Gastroesophageal sphincter (tissue), 4 donors: ENCODE results near the gene PRDM16. TPM values are rescaled to one million over a fixed set of nuclear protein-coding genes. Genes with fewer than 3 reads are reported as not detected.

Source experiments
- ATAC-seq: fragments of 150-250 bp; one replicate; pipeline ENCODE4 v1.9.1; 2016; ENCODE audit warnings: mild to moderate bottlenecking, moderate library complexity
- H3K27ac ChIP-seq, 4 donors: fragments of 200-600 bp; sonication (generic) in 3 of 4; 1 replicate in 3 of 4; 2 replicates in 1 of 4; pipeline ENCODE4 v1.5.1; 2016 to 2019
- H3K27me3 ChIP-seq: fragments of 200-600 bp; sonication (generic); one replicate; pipeline ENCODE4 v1.5.1; 2019
- H3K36me3 ChIP-seq, 2 donors: fragments of 200-600 bp; sonication (generic); one replicate each; pipeline ENCODE4 v1.5.1; 2019; ENCODE audit warnings: control low read depth in 1 of 2
- H3K4me1 ChIP-seq, 3 donors: fragments of 200-600 bp; sonication (generic); 1 replicate in 2 of 3; 2 replicates in 1 of 3; pipeline ENCODE4 v1.5.1; 2016 to 2019; ENCODE audit warnings: control low read depth in 2 of 3
- H3K4me3 ChIP-seq, 2 donors: fragments of 200-600 bp; sonication (generic); one replicate each; pipeline ENCODE4 v1.5.1; 2019; ENCODE audit warnings: mild to moderate bottlenecking in 1 of 2, moderate library complexity in 1 of 2
- H3K9me3 ChIP-seq, 3 donors: fragments of 200-600 bp; sonication (generic); one replicate each; pipeline ENCODE4 v1.5.1; 2017 to 2019; ENCODE audit warnings: control low read depth in 2 of 3
- CTCF ChIP-seq, 4 experiments: fragments of 200-600 bp in 2 of 4; fragments of 450-650 bp in 2 of 4; sonication (generic) in 1 of 4; IDR thresholded peaks; one replicate each; pipeline ENCODE4 v1.5.1; 2017 to 2019; ENCODE audit warnings: antibody characterized with exemption in 4 of 4, mild to moderate bottlenecking in 2 of 4, moderate library complexity in 2 of 4
- EP300 ChIP-seq: sonication (generic); formaldehyde crosslinking; IDR thresholded peaks from one replicate; pipeline ENCODE4 v1.6.1; 2017; ENCODE audit warnings: antibody characterized with exemption, mild to moderate bottlenecking
- POLR2A ChIP-seq, 2 donors: fragments of 450-650 bp; IDR thresholded peaks; one replicate each; pipeline ENCODE4 v1.6.1; 2017; ENCODE audit warnings: antibody characterized with exemption in 2 of 2, mild to moderate bottlenecking in 2 of 2, moderate library complexity in 1 of 2
- POLR2AphosphoS5 ChIP-seq: sonication (generic); formaldehyde crosslinking; IDR thresholded peaks from one replicate; pipeline ENCODE4 v1.6.1; 2017; ENCODE audit warnings: antibody characterized with exemption
- WGBS, 2 donors: methylation state at CpG; one replicate each; pipeline ENCODE4 v1.1.5; 2018; ENCODE audit warnings: low coverage in 1 of 2; 5-methylcytosine and 5-hydroxymethylcytosine counted together
- total RNA-seq, 4 donors: library from RNA; depleted of rRNA; stranded (reverse); fragments of >200 nt; gene quantifications; one replicate each; pipeline ENCODE4 v1.1.0, GENCODE V29; 2016

PRDM16 gene
- total RNA-seq, 4 donors from 2014 or later, result 1.1 to 3.4 (median 1.6) TPM

GRCh38 chr1:3477241-3477995 is 408.4 kb downstream of the PRDM16 start:
- ATAC-seq, result no peak
- H3K9me3 ChIP-seq, result no peaks in the 10 kb centered on the region
- TF ChIP-seq POLR2AphosphoS5, result no peak
- no peak for TF ChIP-seq POLR2A (IDR thresholded peaks at IDR 0.05)
- TF ChIP-seq CTCF (IDR thresholded peaks at IDR 0.05), result no peak
- no peak for TF ChIP-seq EP300
- no peaks in the 10 kb centered on the region for H3K36me3 ChIP-seq
- WGBS, 2 donors, result 68% methylated on average over 5 of the region's 28 CpGs; no CpG with 5 or more reads in 1 of the 2 donors
- peaks cover 54% of the 10 kb centered on the region for H3K27me3 ChIP-seq
- H3K4me1 ChIP-seq, result no peaks in the 10 kb centered on the region
- H3K27ac ChIP-seq, result no peak overlapping the region
- H3K4me3 ChIP-seq, result no peak overlapping the region

- H3K9me3 ChIP-seq, result no peaks in the 10 kb centered on the region
- no peaks in the 10 kb centered on the region for H3K36me3 ChIP-seq
- peaks cover 55% of the 10 kb centered on the region for H3K27me3 ChIP-seq
- TF ChIP-seq CTCF (IDR thresholded peaks at IDR 0.05) (no peak), POLR2A (IDR thresholded peaks at IDR 0.05) (no peak), POLR2AphosphoS5 (no peak), EP300 (no peak)
- H3K4me3 ChIP-seq, result no peak overlapping the region
- ATAC-seq, result no peak
- no peaks in the 10 kb centered on the region for H3K4me1 ChIP-seq
- no peak overlapping the region for H3K27ac ChIP-seq
- 100% methylated on average over 1 of the region's 24 CpGs; no CpG with 5 or more reads in 1 of the 2 donors for WGBS, 2 donors
Observed at GRCh38 chr1:3478187-3478586, 409.2 kb downstream of the PRDM16 start.

GRCh38 chr1:3479511-3480368 is 410.7 kb downstream of the PRDM16 start:
- Histone ChIP-seq H3K9me3 (no peaks in the 10 kb centered on the region), H3K4me3 (no peak overlapping the region), H3K4me1 (no peaks in the 10 kb centered on the region), H3K36me3 (no peaks in the 10 kb centered on the region), H3K27me3 (peaks cover 56% of the 10 kb centered on the region), H3K27ac (no peak overlapping the region)
- TF ChIP-seq POLR2A (IDR thresholded peaks at IDR 0.05), result no peak
- TF ChIP-seq CTCF (IDR thresholded peaks at IDR 0.05), result no peak
- no peak for TF ChIP-seq EP300
- no peak for TF ChIP-seq POLR2AphosphoS5
- no peak for ATAC-seq
- WGBS, 2 donors, result 68% methylated on average over 3 of the region's 30 CpGs; no CpG with 5 or more reads in 1 of the 2 donors

- no peak for TF ChIP-seq EP300
- TF ChIP-seq POLR2AphosphoS5, result no peak
- TF ChIP-seq CTCF (IDR thresholded peaks at IDR 0.05), result no peak
- TF ChIP-seq POLR2A (IDR thresholded peaks at IDR 0.05), result no peak
- no peak for ATAC-seq
- no peak overlapping the region for H3K27ac ChIP-seq
Observed at GRCh38 chr1:3480369-3480719, 411.3 kb downstream of the PRDM16 start.

More at GRCh38 chr1:3480369-3480719, 411.3 kb downstream of the PRDM16 start:
- no peak overlapping the region for H3K4me3 ChIP-seq
- WGBS, 2 donors, result no CpG with 5 or more reads among the region's 21 CpGs
- peaks cover 59% of the 10 kb centered on the region for H3K27me3 ChIP-seq
- H3K36me3 ChIP-seq, result no peaks in the 10 kb centered on the region
- H3K9me3 ChIP-seq, result no peaks in the 10 kb centered on the region
- H3K4me1 ChIP-seq, result no peaks in the 10 kb centered on the region
